Muscle of back (tissue), 11 donors: ENCODE data around the gene NCKAP5L. TPM values are rescaled to one million over a fixed set of nuclear protein-coding genes. Genes with fewer than 3 reads are reported as not detected.
"Not testable (repeated sequence)": the region's sequence is repeated elsewhere in the genome, so short reads cannot be mapped to it uniquely, and the experiment has no call there.

Source experiments
- DNase-seq, 3 donors: peaks; one replicate each; pipeline versions ENCODE4 v3.0.0 to v3.0.0-alpha.2; 2013
- polyA plus RNA-seq, 10 donors: library from polyadenylated mRNA; unstranded; fragments of 120-200 nt; gene quantifications; one replicate each; pipeline ENCODE4 v1.2.1, GENCODE V29; 2013; ENCODE audit not compliant: insufficient read length in 10 of 10

The NCKAP5L gene
- polyA plus RNA-seq, 10 donors = 28.5 to 38.6 (median 32.4) TPM

GRCh38 chr12:49867570-49868341 is 39.5 kb upstream of the NCKAP5L start:
- DNase-seq = peak in 1 of 3 donors; percentile 71

GRCh38 chr12:49866859-49867569 is 38.8 kb upstream of the NCKAP5L start:
- peak; percentile 60 to 82 (median 77) for DNase-seq

- no peak for DNase-seq
These were observed 37.5 kb upstream of the NCKAP5L start for GRCh38 chr12:49865782-49866135.

GRCh38 chr12:49865109-49865781 is 37.0 kb upstream of the NCKAP5L start:
- no peak for DNase-seq

DNA sequence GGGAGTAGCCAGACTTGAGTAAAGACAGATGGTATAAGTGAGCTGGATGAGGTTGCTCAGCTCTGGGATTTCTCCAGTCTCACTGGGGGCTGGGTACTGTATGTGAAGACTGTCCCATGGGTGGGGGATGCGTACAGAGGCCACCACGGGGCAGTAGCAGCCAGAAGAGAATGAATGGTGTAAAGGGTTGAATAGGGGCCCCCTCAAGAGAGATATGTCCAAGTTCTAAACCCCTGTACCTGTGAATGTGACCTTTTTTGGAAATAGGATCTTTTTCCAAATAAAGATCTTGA is 36.5 kb upstream of the NCKAP5L start:
- no peak for DNase-seq

DNA sequence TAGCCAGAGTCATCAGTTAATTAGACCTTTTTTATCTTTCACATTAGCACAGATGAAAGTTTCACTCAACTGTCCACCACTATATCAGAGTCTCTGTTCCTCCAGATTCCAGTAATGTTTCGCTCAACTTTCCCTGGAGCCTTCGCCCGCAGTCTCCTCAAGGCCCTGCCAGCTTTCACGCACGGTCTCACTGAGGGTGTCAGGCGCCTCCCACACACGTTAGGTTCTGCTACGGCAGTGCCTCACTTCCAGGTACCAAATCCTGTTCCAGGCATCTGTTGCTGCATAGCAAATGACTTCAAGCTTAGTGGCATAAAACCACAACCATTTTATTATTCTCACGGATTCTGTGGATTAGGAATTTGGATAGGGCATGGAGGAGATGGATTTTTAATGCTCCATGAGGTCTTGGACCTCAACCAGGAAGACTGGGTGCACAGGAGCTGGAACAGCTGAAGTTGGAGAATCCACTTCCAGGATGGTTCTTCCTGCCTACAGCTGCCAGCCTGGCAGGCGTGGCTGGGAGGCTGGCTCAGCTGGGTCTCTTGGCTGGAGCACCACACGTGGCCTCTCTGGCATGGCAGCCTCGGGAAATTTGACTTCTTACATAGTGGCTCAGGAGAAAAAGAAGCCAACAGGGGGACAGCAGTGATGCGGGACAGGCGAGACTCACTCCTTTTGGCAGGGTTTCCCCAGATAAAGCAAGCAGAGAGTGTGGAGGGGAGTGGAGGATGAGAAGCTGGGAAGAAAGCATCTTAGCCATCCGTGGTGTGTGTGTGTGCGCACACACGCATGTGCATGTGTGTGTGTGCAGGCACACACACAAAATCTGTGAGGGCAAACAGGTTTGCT is 36.0 kb upstream of the NCKAP5L start:
- peak in 1 of 3 donors; percentile 62 for DNase-seq

- DNase-seq = not testable (repeated sequence)
These were observed 32.7 kb upstream of the NCKAP5L start for GRCh38 chr12:49860921-49861320.

- DNase-seq = not testable (repeated sequence)
These were observed 27.7 kb upstream of the NCKAP5L start for GRCh38 chr12:49855890-49856289.

DNA sequence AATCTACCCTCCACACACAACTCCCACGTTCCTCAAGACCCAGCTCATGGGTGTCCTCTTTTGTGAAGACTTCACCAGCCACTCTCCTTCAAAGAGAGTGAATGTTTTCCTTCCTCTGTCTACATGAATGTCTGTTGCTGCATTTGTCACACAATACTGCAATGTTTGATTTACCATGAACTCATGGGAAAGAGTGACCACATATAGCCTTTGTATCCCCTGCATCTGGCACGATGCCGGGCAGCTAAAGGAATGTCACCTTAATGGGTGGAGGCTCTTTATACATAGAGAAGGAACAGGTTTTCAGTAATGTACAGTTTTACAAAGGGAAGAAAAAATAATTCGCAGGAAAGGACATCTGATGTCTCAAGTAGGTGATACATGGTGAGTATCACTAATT is 26.8 kb upstream of the NCKAP5L start:
- no peak for DNase-seq

DNA sequence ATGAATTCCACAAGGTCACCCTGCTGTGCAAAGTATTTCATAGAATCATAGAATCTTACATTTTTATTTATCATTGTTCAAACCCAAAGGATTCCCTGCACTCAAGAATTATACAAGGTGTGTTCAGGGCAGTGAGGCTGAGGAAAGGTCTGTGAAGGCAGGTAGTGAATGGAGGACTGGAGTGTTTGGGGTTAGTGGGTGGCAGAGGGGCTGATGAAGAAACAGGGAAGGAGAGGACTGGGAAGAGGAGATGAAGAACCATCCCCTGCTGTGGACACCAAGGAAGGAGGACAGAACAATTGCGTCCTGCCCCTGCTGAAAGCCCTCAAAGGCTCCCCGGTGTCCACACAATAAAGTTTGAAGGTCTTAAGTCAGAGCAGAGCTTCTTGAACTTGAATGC is 25.5 kb upstream of the NCKAP5L start:
- no peak for DNase-seq

GRCh38 chr12:49847161-49847560 is 18.9 kb upstream of the NCKAP5L start:
- DNase-seq = no peak

DNA sequence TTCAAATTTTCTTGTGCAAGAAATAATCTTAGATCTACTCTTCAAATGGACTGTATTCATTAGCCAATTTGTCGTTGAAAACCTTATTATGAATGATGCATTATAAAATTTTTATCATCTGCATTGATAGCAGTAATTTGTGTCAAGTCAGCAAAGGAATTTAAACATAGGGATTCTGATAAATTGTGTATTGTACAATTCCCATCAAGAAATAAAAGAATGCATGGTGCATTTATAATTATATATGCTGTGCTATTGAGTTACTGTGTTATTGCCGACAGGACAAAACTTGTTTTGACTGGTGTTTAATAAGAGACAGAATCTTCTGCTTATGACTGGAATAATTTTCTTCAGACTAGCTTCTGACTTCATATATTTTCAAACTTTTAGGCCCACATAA is 17.8 kb upstream of the NCKAP5L start:
- no peak for DNase-seq

DNA sequence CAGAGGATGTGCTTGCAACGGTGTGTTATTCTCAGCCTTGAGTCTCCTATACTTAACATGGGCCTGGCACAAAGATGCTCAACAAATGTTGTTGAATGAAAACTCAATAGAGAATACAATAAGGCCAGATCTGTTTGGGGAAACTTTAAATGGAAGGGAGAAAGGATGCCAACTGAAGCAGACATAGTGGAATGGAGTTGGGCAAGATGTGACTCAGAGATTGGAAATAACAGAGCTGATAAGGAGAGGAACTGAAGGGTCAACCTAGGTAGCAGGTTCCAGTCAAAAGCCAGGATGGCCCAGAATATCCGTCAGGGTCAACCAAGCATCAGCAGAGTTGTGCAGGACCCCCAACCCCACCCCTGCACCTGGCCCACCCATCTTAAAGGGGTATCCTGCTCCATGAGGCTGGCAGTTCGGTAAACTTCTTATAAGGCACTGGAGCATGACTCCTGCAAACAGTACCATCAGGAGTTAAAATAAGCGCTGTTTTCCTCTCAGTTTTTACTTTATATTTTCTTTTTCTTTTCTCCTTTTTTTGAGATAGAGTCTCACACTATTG is 15.7 kb upstream of the NCKAP5L start:
- no peak for DNase-seq

- no peak for DNase-seq
These were observed 15.2 kb upstream of the NCKAP5L start for GRCh38 chr12:49843411-49843810.

GRCh38 chr12:49842519-49843352 is 14.5 kb upstream of the NCKAP5L start, which contains the start of gene BCDIN3D:
BCDIN3D (minus strand) TSS chr12:49843106; CDS start chr12:49843087, 19 bp downstream.
- peak; percentile 89 to 97 (median 93) for DNase-seq

- peak in 2 of 3 donors; percentile 37 to 65 for DNase-seq
These were observed 10.9 kb upstream of the NCKAP5L start for GRCh38 chr12:49838973-49839633.

GRCh38 chr12:49832836-49833421 is 4.7 kb upstream of the NCKAP5L start:
- DNase-seq = no peak

DNA sequence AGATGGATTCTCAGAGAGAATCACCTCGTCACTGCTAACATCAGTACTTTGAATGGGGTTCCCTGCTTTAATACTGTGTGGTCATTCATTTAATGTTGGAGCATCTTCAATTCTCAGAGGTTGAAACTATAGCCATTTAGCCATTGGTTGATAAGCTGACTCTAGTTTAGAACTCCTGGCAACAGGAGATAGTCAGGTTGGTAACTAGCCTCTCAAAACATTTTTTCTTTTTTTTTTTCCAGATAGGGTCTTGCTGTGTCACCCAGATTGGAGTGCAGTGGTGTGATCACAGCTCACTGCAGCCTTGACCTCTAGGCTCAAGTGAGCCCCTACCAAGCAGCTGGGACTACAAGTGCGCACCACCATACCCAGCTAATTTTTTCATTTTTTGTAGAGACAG is 3.5 kb upstream of the NCKAP5L start:
- no peak for DNase-seq

DNA sequence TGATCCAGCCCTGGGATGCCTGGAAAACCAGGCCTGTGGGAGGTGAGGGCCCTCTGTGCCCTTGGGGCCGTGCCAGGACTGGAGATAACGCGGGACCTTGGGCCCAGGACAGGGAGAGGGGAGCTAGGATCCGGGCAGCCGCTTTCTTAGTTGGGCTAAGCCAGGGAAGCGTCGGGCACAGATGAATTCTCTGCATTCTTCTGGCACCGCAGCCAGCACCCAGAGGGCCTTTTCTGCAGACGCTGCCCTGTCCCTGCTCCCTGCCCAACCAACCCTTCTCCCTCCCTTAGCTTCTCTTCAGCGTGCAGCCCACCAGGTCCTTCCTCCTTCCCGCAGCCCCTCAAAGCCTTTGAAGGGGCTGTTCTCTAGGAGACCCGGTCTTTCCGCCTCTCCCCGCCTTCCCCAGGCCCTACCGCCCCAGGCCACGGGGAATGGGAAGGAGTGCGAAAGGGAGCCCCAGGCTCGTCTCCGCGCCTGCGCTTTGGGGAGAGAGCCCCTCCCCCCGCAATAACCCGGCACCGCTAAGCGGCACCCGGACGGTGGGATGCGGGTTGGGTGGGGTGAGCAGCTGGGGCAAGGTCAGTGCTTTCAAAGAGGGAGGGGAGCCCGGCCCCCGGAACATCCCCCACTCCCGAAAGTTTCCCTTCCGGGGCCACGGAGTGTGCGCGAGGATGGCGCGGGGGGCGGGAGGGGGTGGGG is 663 bp downstream of the NCKAP5L start:
- peak; percentile 71 to 91 (median 82) for DNase-seq
